ENCODE results near the gene PRAMEF18.
"Not testable (repeated sequence)": the region's sequence is repeated elsewhere in the genome, so short reads cannot be mapped to it uniquely, and the experiment has no call there.

Gene PRAMEF18, protein sequence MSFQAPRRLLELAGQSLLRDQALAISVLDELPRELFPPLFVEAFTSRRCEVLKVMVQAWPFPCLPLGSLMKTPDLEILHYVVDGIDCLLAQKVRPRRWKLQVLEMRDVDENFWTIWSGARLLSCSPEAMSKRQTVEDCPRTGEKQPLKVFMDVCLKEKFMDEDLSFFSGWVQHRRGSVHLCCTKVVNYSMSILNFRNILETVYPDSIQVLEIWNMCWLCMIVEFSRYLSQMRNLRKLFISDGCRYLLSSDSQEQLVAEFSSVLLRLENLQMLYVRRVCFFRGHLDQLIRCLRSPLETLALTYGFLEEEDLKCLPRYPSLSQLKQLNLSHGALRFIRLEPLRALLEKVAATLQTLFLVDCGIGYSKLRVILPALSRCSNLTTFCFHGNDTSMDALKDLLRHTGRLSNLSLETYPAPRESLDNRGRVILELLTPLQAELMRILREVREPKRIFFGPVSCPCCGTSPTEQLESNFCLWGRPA

GRCh38 chr1:13225675-13226204, at the start of gene PRAMEF18:
Gene PRAMEF18, minus strand, starts transcription at chr1:13226154. Its CDS starts 48 bp downstream, at chr1:13226106.
- DNase-seq: not testable (repeated sequence)

- not testable (repeated sequence) for DNase-seq
Measured at GRCh38 chr1:13265124-13265523, 39.2 kb upstream of the PRAMEF18 start.

GRCh38 chr1:13253898-13254297, 27.9 kb upstream of the PRAMEF18 start, which contains the start of gene PRAMEF5:
Gene PRAMEF5, plus strand, starts transcription at chr1:13254198. Its CDS starts 5,071 bp downstream, at chr1:13259269.
- not testable (repeated sequence) for DNase-seq

- DNase-seq: not testable (repeated sequence)
Measured at GRCh38 chr1:13247122-13247521, 21.2 kb upstream of the PRAMEF18 start.

DNA sequence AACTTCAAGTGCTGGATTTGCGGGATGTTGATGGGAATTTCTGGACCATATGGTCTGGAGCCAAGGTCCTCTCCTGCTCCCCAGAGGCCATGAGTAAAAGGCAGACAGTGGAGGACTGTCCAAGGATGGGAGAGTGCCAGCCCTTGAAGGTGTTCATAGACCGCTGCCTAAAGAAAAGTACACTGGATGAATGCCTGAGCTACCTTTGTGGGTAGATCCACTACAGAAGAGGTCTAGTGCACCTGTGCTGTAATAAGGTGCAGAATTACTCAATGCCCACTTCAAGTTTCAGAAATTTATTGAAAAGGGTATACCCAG, 20.6 kb upstream of the PRAMEF18 start:
- not testable (repeated sequence) for DNase-seq

DNA sequence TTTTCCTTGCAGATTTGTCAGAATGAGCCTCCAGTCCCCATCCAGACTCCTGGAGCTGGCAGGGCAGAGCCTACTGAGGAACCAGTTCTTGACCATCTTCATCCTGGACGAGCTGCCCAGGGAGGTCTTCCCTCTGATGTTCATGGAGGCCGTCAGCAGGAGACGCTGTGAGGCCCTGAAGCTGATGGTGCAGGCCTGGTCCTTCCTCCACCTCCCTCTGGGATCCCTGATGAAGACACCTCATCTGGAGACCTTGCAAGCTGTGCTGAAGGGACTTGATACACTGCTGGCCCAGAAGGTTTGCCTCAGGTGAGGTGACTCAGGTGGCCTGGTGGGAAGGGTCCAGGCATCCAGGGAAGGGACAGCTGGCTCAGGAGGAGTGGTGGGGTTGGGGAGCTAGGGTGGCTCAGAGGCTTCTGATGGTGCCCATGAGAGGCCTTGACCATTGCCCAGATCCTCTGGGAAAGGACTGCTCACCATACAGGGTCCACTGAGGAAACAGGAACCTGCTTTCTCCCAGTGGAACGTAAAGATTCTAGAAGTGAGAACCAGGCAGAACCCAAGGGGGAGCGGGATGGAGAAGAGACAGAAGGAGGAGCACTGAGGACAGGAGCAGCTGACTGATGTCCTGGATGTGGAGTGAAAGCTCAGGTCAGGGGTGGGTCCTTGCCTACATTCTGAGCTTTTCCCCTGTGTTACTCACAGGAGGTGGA, 20.0 kb upstream of the PRAMEF18 start:
- not testable (repeated sequence) for DNase-seq

GRCh38 chr1:13243536-13244263, 17.7 kb upstream of the PRAMEF18 start:
- DNase-seq: not testable (repeated sequence)

GRCh38 chr1:13239633-13240032, 13.7 kb upstream of the PRAMEF18 start:
- not testable (repeated sequence) for DNase-seq

- DNase-seq: not testable (repeated sequence)
Measured at GRCh38 chr1:13237572-13237971, 11.6 kb upstream of the PRAMEF18 start.

DNA sequence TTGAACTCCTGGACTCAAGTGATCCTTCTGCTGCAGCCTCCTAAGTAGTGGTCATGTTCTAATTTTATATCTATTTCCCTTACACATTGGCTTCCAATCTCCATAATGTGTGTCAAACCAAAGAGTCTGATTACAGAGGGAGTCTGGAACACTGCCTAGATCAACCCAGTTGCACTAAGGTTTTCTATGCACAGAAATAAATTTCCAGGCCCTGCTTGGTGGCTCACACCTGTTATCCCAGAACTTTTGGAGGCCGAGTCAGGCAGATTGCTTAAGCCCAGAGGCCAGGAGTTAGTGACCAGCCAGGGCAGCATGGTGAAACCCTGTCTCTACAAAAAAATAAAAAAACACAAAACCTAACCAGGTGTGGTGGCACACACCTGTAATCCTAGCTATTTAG, 8.1 kb upstream of the PRAMEF18 start:
- not testable (repeated sequence) for DNase-seq

GRCh38 chr1:13232056-13232455, 6.1 kb upstream of the PRAMEF18 start:
- DNase-seq: not testable (repeated sequence)

DNA sequence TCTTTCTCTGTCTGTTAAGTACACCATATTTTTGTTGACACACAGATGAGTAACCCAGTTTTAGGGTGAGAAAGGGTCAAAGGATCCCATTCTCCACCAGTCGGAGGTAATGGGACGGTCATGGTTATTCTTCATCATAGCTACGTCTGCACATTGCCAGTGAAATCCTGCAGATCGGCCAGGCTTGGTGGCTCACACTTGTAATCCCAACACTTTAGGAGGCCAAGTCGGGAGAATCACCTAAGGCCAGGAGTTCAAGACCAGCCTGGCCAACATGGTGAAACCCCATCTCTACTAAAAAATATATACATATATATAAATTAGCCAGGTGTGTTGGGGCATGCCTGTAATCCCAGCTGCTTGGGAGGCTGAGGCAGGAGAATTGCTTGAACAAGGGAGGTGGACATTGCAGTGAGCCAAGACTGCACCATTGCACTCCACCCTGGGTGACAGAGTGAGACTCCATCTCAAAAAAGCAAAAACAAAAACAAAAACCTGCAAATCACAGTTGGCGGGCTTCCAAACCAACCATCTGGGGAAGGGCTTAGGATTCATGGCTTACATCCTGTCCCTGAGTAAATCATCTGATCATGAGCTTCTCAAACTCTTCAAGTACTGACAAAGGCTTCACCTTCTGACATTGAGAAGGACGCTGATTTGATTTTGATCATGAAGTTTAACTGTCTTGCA, 5.3 kb upstream of the PRAMEF18 start:
- not testable (repeated sequence) for DNase-seq

GRCh38 chr1:13230601-13231000, 4.6 kb upstream of the PRAMEF18 start:
- not testable (repeated sequence) for DNase-seq

GRCh38 chr1:13230096-13230495, 4.1 kb upstream of the PRAMEF18 start:
- not testable (repeated sequence) for DNase-seq

- DNase-seq: peak; percentile 75
Measured at GRCh38 chr1:13228343-13228781, 2.4 kb upstream of the PRAMEF18 start.

- DNase-seq: not testable (repeated sequence)
Measured at GRCh38 chr1:13227271-13228055, 1.5 kb upstream of the PRAMEF18 start.

DNA sequence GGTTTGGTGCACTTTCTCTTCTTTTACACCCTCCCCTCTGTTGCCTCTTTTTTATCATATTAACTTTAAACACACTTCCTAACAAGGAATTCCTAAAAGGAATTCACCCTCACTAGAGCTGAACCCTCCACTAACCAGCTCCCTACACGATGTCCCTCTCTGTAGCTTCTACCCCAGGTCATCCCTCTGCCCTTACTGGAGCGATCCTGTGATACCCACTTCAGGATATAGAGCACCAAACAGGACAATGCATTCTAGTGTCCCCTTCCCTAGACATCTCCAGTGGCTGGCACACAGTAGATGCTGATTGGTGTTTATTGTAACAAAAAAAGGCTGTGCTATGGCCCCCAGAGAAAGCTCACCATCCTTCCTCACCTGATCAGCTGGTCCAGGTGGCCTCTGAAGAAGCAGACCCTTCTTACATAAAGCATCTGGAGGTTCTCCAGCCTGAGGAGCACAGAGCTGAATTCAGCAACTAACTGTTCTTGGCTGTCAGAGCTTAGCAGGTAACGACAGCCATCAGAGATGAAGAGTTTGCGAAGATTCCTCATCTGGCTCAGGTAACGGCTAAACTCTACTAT, 1.4 kb downstream of the PRAMEF18 start:
- DNase-seq: no peak

GRCh38 chr1:13222788-13223187, 3.2 kb downstream of the PRAMEF18 start:
- DNase-seq: not testable (repeated sequence)

- DNase-seq: not testable (repeated sequence)
Measured at GRCh38 chr1:13219203-13219602, 6.8 kb downstream of the PRAMEF18 start.

GRCh38 chr1:13216619-13217018, 9.3 kb downstream of the PRAMEF18 start:
- not testable (repeated sequence) for DNase-seq

- not testable (repeated sequence) for DNase-seq
Measured at GRCh38 chr1:13208712-13209111, 17.2 kb downstream of the PRAMEF18 start.
